IMR-90 (cell line): ENCODE data around the gene GRIK1. TPM values are rescaled to one million over a fixed set of nuclear protein-coding genes. Genes with fewer than 3 reads are reported as not detected.

Experiments used
- ATAC-seq: fragments of 200-7000 bp; cut with Tn5 transposase; 2 replicates; pipeline ENCODE4 v1.9.1; 2020; ENCODE audit warnings: low read depth, mild to moderate bottlenecking, moderate library complexity
- BruUV-seq: library from RNA; stranded (reverse); fragments of 400-500 nt; replicated peaks from 2 replicates; lab custom pipeline; 2021; lab: Mats Ljungman, UMichigan
- CTCF ChIA-PET: fragments of 300-600 bp; formaldehyde crosslinking; extraction: SDS; loops from one replicate; lab custom pipeline; 2021; ENCODE audit warnings: antibody characterized with exemption; lab: Yijun Ruan, JAX
- POLR2A ChIA-PET: fragments of 300-600 bp; sonication (Branson Sonifier 250); formaldehyde crosslinking; loops from one replicate; lab custom pipeline; 2022; ENCODE audit warnings: antibody characterized with exemption; ENCODE audit not compliant: unreplicated experiment; lab: Charles Lee
- DNase-seq: peaks from one replicate; pipeline ENCODE4 v3.0.0; 2013
- H2AFZ ChIP-seq: replicated peaks from 2 replicates; pipeline ENCODE3; 2013; ENCODE audit warnings: low read length, mild to moderate bottlenecking; ENCODE audit not compliant: poor library complexity
- H2AK5ac ChIP-seq: 2 replicates; pipeline ENCODE4 v1.6.1; 2013; ENCODE audit warnings: low read depth, low read length, inconsistent platforms
- H2AK9ac ChIP-seq: replicated peaks from 2 replicates; pipeline ENCODE3; 2013; ENCODE audit warnings: mild to moderate bottlenecking, low read depth, low read length, moderate library complexity; ENCODE audit not compliant: poor library complexity
- H2BK120ac ChIP-seq: 2 replicates; pipeline ENCODE4 v1.6.1; 2013; ENCODE audit warnings: low read depth, low read length, inconsistent platforms
- H2BK15ac ChIP-seq: 3 replicates; pipeline ENCODE4 v1.6.1; 2013; ENCODE audit warnings: low read depth, low read length, inconsistent platforms
- H2BK20ac ChIP-seq: 2 replicates; pipeline ENCODE4 v1.6.1; 2013; ENCODE audit warnings: low read depth, mild to moderate bottlenecking, inconsistent platforms, low read length, moderate library complexity
- H2BK5ac ChIP-seq: 2 replicates; pipeline ENCODE4 v1.6.1; 2013; ENCODE audit warnings: mild to moderate bottlenecking, low read depth, low read length, inconsistent platforms; ENCODE audit not compliant: poor library complexity, severe bottlenecking
- H3K14ac ChIP-seq: replicated peaks from 2 replicates; pipeline ENCODE4 v1.6.1; 2013; ENCODE audit warnings: low read depth, low read length, inconsistent platforms
- H3K18ac ChIP-seq: 2 replicates; pipeline ENCODE4 v1.6.1; 2013; ENCODE audit warnings: low read depth, low read length, control low read depth
- H3K23ac ChIP-seq: 2 replicates; pipeline ENCODE4 v1.6.1; 2013; ENCODE audit warnings: low read depth, low read length, inconsistent platforms
- H3K27ac ChIP-seq: 2 replicates; pipeline ENCODE4 v1.5.1; 2013; ENCODE audit warnings: mild to moderate bottlenecking, control low read depth, low read length; ENCODE audit not compliant: insufficient read depth
- H3K27me3 ChIP-seq: 2 replicates; pipeline ENCODE4 v1.6.1; 2013; ENCODE audit warnings: low read length; ENCODE audit not compliant: control insufficient read depth, insufficient read depth
- H3K36me3 ChIP-seq: 2 replicates; pipeline ENCODE4 v1.6.1; 2013; ENCODE audit warnings: low read length, mixed read lengths; ENCODE audit not compliant: control insufficient read depth, insufficient read depth
- H3K4ac ChIP-seq: 2 replicates; pipeline ENCODE4 v1.6.1; 2013; ENCODE audit warnings: low read depth, low read length, inconsistent platforms
- H3K4me1 ChIP-seq: 2 replicates; pipeline ENCODE4 v1.6.1; 2013; ENCODE audit warnings: low read length, mixed read lengths; ENCODE audit not compliant: control insufficient read depth, insufficient read depth
- H3K4me2 ChIP-seq: 2 replicates; pipeline ENCODE4 v1.6.1; 2013; ENCODE audit warnings: low read depth, mild to moderate bottlenecking, control low read depth, low read length, moderate library complexity
- H3K4me3 ChIP-seq: 2 replicates; pipeline ENCODE4 v1.5.1; 2013; ENCODE audit warnings: low read depth, mild to moderate bottlenecking, control low read depth, low read length, moderate library complexity; ENCODE audit not compliant: insufficient read depth
- H3K56ac ChIP-seq: 2 replicates; pipeline ENCODE4 v1.6.1; 2013; ENCODE audit warnings: low read length, inconsistent platforms; ENCODE audit not compliant: insufficient read depth; ENCODE audit errors: extremely low read depth
- H3K79me1 ChIP-seq, 2 experiments: 2 replicates each; pipeline ENCODE4 v1.6.1; 2013; ENCODE audit warnings: low read length in 2 of 2, inconsistent platforms in 1 of 2, low read depth in 1 of 2
- H3K9ac ChIP-seq: 2 replicates; pipeline ENCODE4 v1.6.1; 2013; ENCODE audit warnings: low read depth, low read length, control low read depth
- H3K9me1 ChIP-seq: 2 replicates; pipeline ENCODE4 v1.6.1; 2013; ENCODE audit warnings: low read length, inconsistent platforms; ENCODE audit not compliant: insufficient read depth
- H3K9me3 ChIP-seq: 2 replicates; pipeline ENCODE4 v1.6.1; 2013; ENCODE audit warnings: low read length; ENCODE audit not compliant: control insufficient read depth, insufficient read depth
- H4K20me1 ChIP-seq: 2 replicates; pipeline ENCODE4 v1.6.1; 2013; ENCODE audit warnings: low read length, inconsistent platforms; ENCODE audit not compliant: insufficient read depth
- H4K5ac ChIP-seq: 2 replicates; pipeline ENCODE4 v1.6.1; 2013; ENCODE audit warnings: mild to moderate bottlenecking, low read depth, low read length, control low read depth
- H4K8ac ChIP-seq, 2 experiments: 2 replicates each; pipeline ENCODE4 v1.6.1; 2013; ENCODE audit warnings: low read depth in 2 of 2, low read length in 2 of 2, control low read depth in 1 of 2, inconsistent platforms in 1 of 2
- H4K91ac ChIP-seq: 2 replicates; pipeline ENCODE4 v1.6.1; 2013; ENCODE audit warnings: low read depth, low read length, inconsistent platforms; ENCODE audit not compliant: insufficient read depth
- BHLHE40 ChIP-seq: fragments of 150-350 bp; IDR thresholded peaks from 2 replicates; pipeline ENCODE4 v1.6.1; 2016; ENCODE audit warnings: mild to moderate bottlenecking, low read depth, low read length
- CEBPB ChIP-seq: IDR thresholded peaks from 2 replicates; pipeline ENCODE4 v1.6.1; 2012; ENCODE audit warnings: low read depth, low read length, improper control_type of control experiment
- CHD1 ChIP-seq: IDR thresholded peaks from 2 replicates; pipeline ENCODE4 v1.6.1; 2012; ENCODE audit warnings: low read depth, low read length, improper control_type of control experiment
- CTCF ChIP-seq: conservative IDR thresholded peaks from 2 replicates; pipeline ENCODE4 v1.5.1; 2012; ENCODE audit warnings: mild to moderate bottlenecking, low read depth, low read length, improper control_type of control experiment
- ELK1 ChIP-seq: fragments of 150-350 bp; IDR thresholded peaks from 2 replicates; pipeline ENCODE4 v1.6.1; 2016; ENCODE audit warnings: low read depth, mild to moderate bottlenecking, low read length, moderate library complexity, borderline replicate concordance
- FOS ChIP-seq: fragments of 150-350 bp; IDR thresholded peaks from 2 replicates; pipeline ENCODE4 v1.6.1; 2016; ENCODE audit warnings: low read depth, low read length
- MAFK ChIP-seq: IDR thresholded peaks from 2 replicates; pipeline ENCODE4 v1.6.1; 2012; ENCODE audit warnings: low read depth, low read length, improper control_type of control experiment
- MAZ ChIP-seq: IDR thresholded peaks from 2 replicates; pipeline ENCODE4 v1.6.1; 2012; ENCODE audit warnings: low read depth, mild to moderate bottlenecking, low read length, improper control_type of control experiment, moderate library complexity, borderline replicate concordance
- MXI1 ChIP-seq: IDR thresholded peaks from 2 replicates; pipeline ENCODE4 v1.6.1; 2012; ENCODE audit warnings: low read depth, mild to moderate bottlenecking, low read length, moderate library complexity, borderline replicate concordance
- RCOR1 ChIP-seq: IDR thresholded peaks from 2 replicates; pipeline ENCODE4 v1.6.1; 2012; ENCODE audit warnings: mild to moderate bottlenecking, low read length, improper control_type of control experiment; ENCODE audit not compliant: insufficient replicate concordance
- RFX5 ChIP-seq: IDR thresholded peaks from 2 replicates; pipeline ENCODE4 v1.8.0; 2012; ENCODE audit warnings: low read depth, mild to moderate bottlenecking, low read length, moderate library complexity
- WGBS, 2 experiments: methylation state at CpG; one replicate each; pipeline versions ENCODE4 v1.1.5 to v1.1.7; 2013; ENCODE audit warnings: missing lambda C conversion rate in 2 of 2; ENCODE audit not compliant: insufficient read length in 1 of 2; ENCODE audit errors: extremely low coverage in 2 of 2; 5-methylcytosine and 5-hydroxymethylcytosine counted together
- dilution Hi-C: fragments of 300-500 bp; cut with HindIII; formaldehyde crosslinking; loops from one replicate; pipeline ENCODE4 v1.14.3; 2018; ENCODE audit warnings: low sequenced_read_pairs; ENCODE audit not compliant: unreplicated experiment
- in situ Hi-C: fragments of 300-500 bp; cut with MboI; formaldehyde crosslinking; loops from 3 replicates; pipeline ENCODE4 v1.14.3; 2019; ENCODE audit warnings: low sequenced_read_pairs, inconsistent platforms, mixed read lengths
- intact Hi-C: fragments of 100-400 bp; cut with micrococcal nuclease; formaldehyde crosslinking; loops from 2 replicates; pipeline ENCODE4 v1.10.0; 2022
- polyA plus RNA-seq, 3 experiments: library from polyadenylated mRNA; depleted of rRNA; stranded (reverse); fragments of >200 nt; gene quantifications; 2 replicates each; pipeline ENCODE4 v1.2.3, GENCODE V29; 2012; ENCODE audit warnings: low replicate concordance in 1 of 3
- total RNA-seq: library from RNA; depleted of rRNA; stranded (reverse); fragments of >200 nt; gene quantifications from 2 replicates; pipeline ENCODE4 v1.2.3, GENCODE V29; 2012

GRIK1 gene
- total and polyA plus RNA-seq, 2 of the 4 experiments (the other 2 are of a cell fraction), result not detected

- no peak overlapping the region for H2AK5ac ChIP-seq
- BruUV-seq, result no TSS peak
- H2BK20ac ChIP-seq, result no peak overlapping the region
- DNase-seq (no peak), ATAC-seq (no peak)
- no peak overlapping the region for H2BK15ac ChIP-seq
- H2AFZ ChIP-seq, result no peak overlapping the region
- no peak overlapping the region for H3K4ac ChIP-seq
- no CpG with 5 or more reads among the region's 4 CpGs for WGBS, 2 experiments
- ChIA-PET CTCF (no interaction called here), POLR2A (no interaction called here)
- H3K4me1 ChIP-seq, result no peaks in the 10 kb centered on the region
- H3K79me1 ChIP-seq, result no peaks in the 10 kb centered on the region
- no peak overlapping the region for H3K4me3 ChIP-seq
- no peak overlapping the region for H2AK9ac ChIP-seq
- no peaks in the 10 kb centered on the region for H4K20me1 ChIP-seq
- no peaks in the 10 kb centered on the region for H3K27me3 ChIP-seq
- H3K9ac ChIP-seq, result no peak overlapping the region
- H3K23ac ChIP-seq, result no peak overlapping the region
- no peak overlapping the region for H2BK5ac ChIP-seq
- no peak overlapping the region for H3K14ac ChIP-seq
- no peak for TF ChIP-seq CTCF
- TF ChIP-seq RFX5, result no peak
- TF ChIP-seq BHLHE40, result no peak
- TF ChIP-seq CHD1, result no peak
- no peak for TF ChIP-seq MXI1
- TF ChIP-seq MAFK, result no peak
- no peak for TF ChIP-seq CEBPB
- no peak for TF ChIP-seq ELK1
- TF ChIP-seq RCOR1, result no peak
- no peak for TF ChIP-seq FOS
- TF ChIP-seq MAZ, result no peak
- intact Hi-C loops (no loop called here), in situ Hi-C loops (no loop called here), dilution Hi-C loops (no loop called here)
- H2BK120ac ChIP-seq, result no peak overlapping the region
- H3K9me3 ChIP-seq, result peaks cover 9% of the 10 kb centered on the region; the same call in 1 of the 2 replicates
- H4K8ac ChIP-seq, result no peak overlapping the region
- no peak overlapping the region for H3K56ac ChIP-seq
- no peak overlapping the region for H3K18ac ChIP-seq
- no peaks in the 10 kb centered on the region for H3K9me1 ChIP-seq
- no peaks in the 10 kb centered on the region for H3K36me3 ChIP-seq
- no peak overlapping the region for H4K5ac ChIP-seq
- H4K91ac ChIP-seq, result no peak overlapping the region
- no peak overlapping the region for H3K4me2 ChIP-seq
- H3K27ac ChIP-seq, result no peak overlapping the region
Observed at GRCh38 chr21:29987762-29988161, 48.0 kb upstream of the GRIK1 start.
